HEK293 (cell line): ENCODE results near the gene HPSE2.

Experiments
- CTCF ChIA-PET: fragments of 350-600 bp; formaldehyde crosslinking; extraction: SDS; loops from one replicate; lab custom pipeline; 2021; ENCODE audit warnings: antibody characterized with exemption; lab: Yijun Ruan, JAX
- POLR2A ChIA-PET: fragments of 300-600 bp; formaldehyde crosslinking; extraction: SDS; loops from one replicate; lab custom pipeline; 2020; ENCODE audit warnings: antibody characterized with exemption, inconsistent platforms; lab: Yijun Ruan, JAX
- H3K27ac ChIP-seq: fragments of 200-500 bp; sonication (Bioruptor generic); 2 replicates; pipeline ENCODE4 v1.5.1; 2014; ENCODE audit warnings: low read depth, low read length, control low read depth, inconsistent platforms; ENCODE audit errors: extremely low read depth
- H3K36me3 ChIP-seq, 2 experiments: fragments of 200-500 bp in 1 of 2; sonication (Bioruptor generic) in 1 of 2; 1 replicate in 1 of 2; 2 replicates in 1 of 2; pipeline ENCODE4 v1.5.1; 2014 to 2017; ENCODE audit warnings: inconsistent platforms in 2 of 2, low read length in 2 of 2; ENCODE audit not compliant: control insufficient read depth in 2 of 2, insufficient read depth in 1 of 2
- H3K4me1 ChIP-seq: fragments of 200-500 bp; sonication (Bioruptor generic); 2 replicates; pipeline ENCODE4 v1.5.1; 2014; ENCODE audit warnings: mild to moderate bottlenecking, low read length, inconsistent platforms; ENCODE audit not compliant: control insufficient read depth, insufficient read depth
- H3K4me3 ChIP-seq: 2 replicates; pipeline ENCODE4 v1.5.1; 2011; ENCODE audit warnings: low read depth, mild to moderate bottlenecking, control low read depth, low read length, moderate library complexity
- H3K9me3 ChIP-seq: fragments of 200-500 bp; sonication (Bioruptor generic); 2 replicates; pipeline ENCODE4 v1.5.1; 2014; ENCODE audit warnings: low read depth, low read length, inconsistent platforms; ENCODE audit not compliant: control insufficient read depth, insufficient read depth
- GLI4 ChIP-seq: fragments of 450-650 bp; formaldehyde crosslinking; IDR thresholded peaks from 2 replicates; pipeline ENCODE4 v1.5.1; 2016; ENCODE audit warnings: missing biosample characterization, missing genetic modification characterization
- GLIS1 ChIP-seq: fragments of 450-650 bp; formaldehyde crosslinking; IDR thresholded peaks from 2 replicates; pipeline ENCODE4 v1.5.1; 2016; ENCODE audit warnings: missing biosample characterization, missing genetic modification characterization
- KLF16 ChIP-seq: fragments of 450-650 bp; formaldehyde crosslinking; IDR thresholded peaks from 2 replicates; pipeline ENCODE4 v1.5.1; 2017; ENCODE audit warnings: missing biosample characterization, missing genetic modification characterization
- YY2 ChIP-seq: fragments of 450-650 bp; formaldehyde crosslinking; IDR thresholded peaks from 2 replicates; pipeline ENCODE4 v1.5.1; 2016; ENCODE audit warnings: missing biosample characterization, missing genetic modification characterization
- ZBTB48 ChIP-seq: fragments of 450-650 bp; formaldehyde crosslinking; IDR thresholded peaks from 2 replicates; pipeline ENCODE4 v1.5.1; 2016; ENCODE audit warnings: missing biosample characterization, missing genetic modification characterization
- ZFHX2 ChIP-seq: fragments of 450-650 bp; formaldehyde crosslinking; conservative IDR thresholded peaks from 2 replicates; pipeline ENCODE4 v1.5.1; 2016; ENCODE audit warnings: missing biosample characterization, missing genetic modification characterization
- ZNF114 ChIP-seq: fragments of 450-650 bp; formaldehyde crosslinking; IDR thresholded peaks from 2 replicates; pipeline ENCODE4 v1.5.0; 2017; ENCODE audit warnings: missing biosample characterization, missing genetic modification characterization
- ZNF121 ChIP-seq: fragments of 450-650 bp; formaldehyde crosslinking; IDR thresholded peaks from 2 replicates; pipeline ENCODE4 v1.5.1; 2016; ENCODE audit warnings: missing biosample characterization, missing genetic modification characterization
- ZNF140 ChIP-seq: fragments of 450-650 bp; formaldehyde crosslinking; IDR thresholded peaks from 2 replicates; pipeline ENCODE4 v1.5.1; 2016; ENCODE audit warnings: missing biosample characterization, missing genetic modification characterization
- ZNF174 ChIP-seq: fragments of 450-650 bp; formaldehyde crosslinking; IDR thresholded peaks from 2 replicates; pipeline ENCODE4 v1.5.0; 2017; ENCODE audit warnings: missing biosample characterization, mild to moderate bottlenecking, missing genetic modification characterization
- ZNF2 ChIP-seq: fragments of 450-650 bp; formaldehyde crosslinking; IDR thresholded peaks from 2 replicates; pipeline ENCODE4 v1.5.1; 2016; ENCODE audit warnings: missing biosample characterization, missing genetic modification characterization
- ZNF23 ChIP-seq: fragments of 450-650 bp; formaldehyde crosslinking; IDR thresholded peaks from 2 replicates; pipeline ENCODE4 v1.5.1; 2016; ENCODE audit warnings: missing biosample characterization, missing genetic modification characterization, borderline replicate concordance
- ZNF280C ChIP-seq: fragments of 450-650 bp; formaldehyde crosslinking; IDR thresholded peaks from 2 replicates; pipeline ENCODE4 v1.5.1; 2016; ENCODE audit warnings: missing biosample characterization, missing genetic modification characterization
- ZNF311 ChIP-seq: fragments of 450-650 bp; formaldehyde crosslinking; IDR thresholded peaks from 2 replicates; pipeline ENCODE4 v1.5.1; 2017; ENCODE audit warnings: missing biosample characterization, missing genetic modification characterization, borderline replicate concordance
- ZNF37A ChIP-seq: fragments of 450-650 bp; IDR thresholded peaks from 2 replicates; pipeline ENCODE4 v1.5.1; 2018; ENCODE audit warnings: missing biosample characterization, missing genetic modification characterization
- ZNF391 ChIP-seq: fragments of 450-650 bp; formaldehyde crosslinking; IDR thresholded peaks from 2 replicates; pipeline ENCODE4 v1.5.1; 2016; ENCODE audit warnings: low read depth, missing biosample characterization, missing genetic modification characterization, borderline replicate concordance
- ZNF394 ChIP-seq: fragments of 450-650 bp; formaldehyde crosslinking; IDR thresholded peaks from 2 replicates; pipeline ENCODE4 v1.5.1; 2016; ENCODE audit warnings: missing biosample characterization, missing genetic modification characterization, mild to moderate bottlenecking, moderate library complexity, borderline replicate concordance
- ZNF426 ChIP-seq: fragments of 450-650 bp; formaldehyde crosslinking; IDR thresholded peaks from 2 replicates; pipeline ENCODE4 v1.5.1; 2017; ENCODE audit warnings: missing biosample characterization, missing genetic modification characterization, mild to moderate bottlenecking, inconsistent platforms, moderate library complexity
- ZNF513 ChIP-seq: fragments of 450-650 bp; IDR thresholded peaks from 2 replicates; pipeline ENCODE4 v1.5.1; 2018; ENCODE audit warnings: missing biosample characterization, missing genetic modification characterization
- ZNF514 ChIP-seq: fragments of 450-650 bp; formaldehyde crosslinking; IDR thresholded peaks from 2 replicates; pipeline ENCODE4 v1.5.1; 2016; ENCODE audit warnings: missing biosample characterization, missing genetic modification characterization
- ZNF529 ChIP-seq: fragments of 450-650 bp; formaldehyde crosslinking; IDR thresholded peaks from 2 replicates; pipeline ENCODE4 v1.5.1; 2017; ENCODE audit warnings: missing genetic modification characterization, missing biosample characterization; ENCODE audit not compliant: insufficient replicate concordance
- ZNF544 ChIP-seq: fragments of 450-650 bp; formaldehyde crosslinking; IDR thresholded peaks from 2 replicates; pipeline ENCODE4 v1.5.0; 2017; ENCODE audit warnings: missing biosample characterization, missing genetic modification characterization
- ZNF768 ChIP-seq: fragments of 450-650 bp; formaldehyde crosslinking; IDR thresholded peaks from 2 replicates; pipeline ENCODE4 v1.5.1; 2018; ENCODE audit warnings: missing biosample characterization, mild to moderate bottlenecking, missing genetic modification characterization
- ZNF776 ChIP-seq: fragments of 450-650 bp; formaldehyde crosslinking; IDR thresholded peaks from 2 replicates; pipeline ENCODE4 v1.5.0; 2017; ENCODE audit warnings: missing biosample characterization, missing genetic modification characterization, borderline replicate concordance
- ZNF791 ChIP-seq: fragments of 450-650 bp; formaldehyde crosslinking; IDR thresholded peaks from 2 replicates; pipeline ENCODE4 v1.5.1; 2016; ENCODE audit warnings: missing biosample characterization, missing genetic modification characterization
- TF ChIP-seq, protein P1 (sequence below): fragments of 450-650 bp; formaldehyde crosslinking; IDR thresholded peaks from 2 replicates; pipeline ENCODE4 v1.5.1; 2016; ENCODE audit warnings: missing biosample characterization, missing genetic modification characterization
- TF ChIP-seq, protein P2 (sequence below): fragments of 450-650 bp; formaldehyde crosslinking; IDR thresholded peaks from 2 replicates; pipeline ENCODE4 v1.5.1; 2016; ENCODE audit warnings: missing biosample characterization, missing genetic modification characterization

The HPSE2 gene

GRCh38 chr10:98433881-98434732, 801.5 kb downstream of the HPSE2 start:
- no peak overlapping the region for H3K4me3 ChIP-seq
- no peak overlapping the region for H3K27ac ChIP-seq
- no peaks in the 10 kb centered on the region for H3K9me3 ChIP-seq
- TF ChIP-seq ZNF37A (tag by site-specific recombination) (no peak), GLIS1 (tag by site-specific recombination) (no peak), ZNF140 (tag by site-specific recombination) (no peak), ZNF2 (tag by site-specific recombination) (no peak), ZNF394 (tag by site-specific recombination) (no peak), GLI4 (no peak), ZNF391 (tag by site-specific recombination) (no peak), ZNF513 (tag by site-specific recombination) (no peak), ZBTB48 (no peak), ZNF768 (no peak), ZFHX2 (tag by site-specific recombination) (no peak), ZNF776 (no peak), ZNF791 (no peak), ZNF280C (tag by site-specific recombination) (no peak)
- no peaks in the 10 kb centered on the region for H3K4me1 ChIP-seq
- POLR2A ChIA-PET: no interaction called here
- CTCF ChIA-PET: interaction anchor here (3.7 kb wide), 1 partner anchor 9 kb away, joined by 30 read pairs; no protein-coding TSS in a partner anchor
- peaks cover 8 to 68% of the 10 kb centered on the region in 2 experiments for H3K36me3 ChIP-seq

DNA sequence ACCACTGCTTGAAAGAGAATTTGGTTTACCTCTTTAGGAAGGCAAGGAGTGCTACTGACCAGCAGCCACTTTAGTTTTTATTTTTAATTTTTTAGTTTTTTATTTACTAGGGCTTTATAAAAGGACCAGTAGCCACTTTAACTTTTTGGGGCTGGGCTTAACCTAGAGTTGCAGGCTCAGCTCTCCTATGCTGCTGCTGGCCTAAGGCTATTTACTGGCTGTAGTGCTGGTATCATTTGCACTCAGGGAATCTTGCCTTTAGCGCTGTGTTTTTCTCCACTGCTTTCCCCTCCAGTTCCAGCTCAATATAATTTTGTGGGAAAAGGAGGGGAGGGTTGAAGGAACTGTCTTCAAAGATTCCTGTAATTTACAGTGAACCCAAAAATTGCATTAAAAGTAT, 802.3 kb downstream of the HPSE2 start:
- no peak for TF ChIP-seq ZNF514 (tag by site-specific recombination)
- no peak for TF ChIP-seq ZNF114 (tag by site-specific recombination)
- TF ChIP-seq, protein P1, sequence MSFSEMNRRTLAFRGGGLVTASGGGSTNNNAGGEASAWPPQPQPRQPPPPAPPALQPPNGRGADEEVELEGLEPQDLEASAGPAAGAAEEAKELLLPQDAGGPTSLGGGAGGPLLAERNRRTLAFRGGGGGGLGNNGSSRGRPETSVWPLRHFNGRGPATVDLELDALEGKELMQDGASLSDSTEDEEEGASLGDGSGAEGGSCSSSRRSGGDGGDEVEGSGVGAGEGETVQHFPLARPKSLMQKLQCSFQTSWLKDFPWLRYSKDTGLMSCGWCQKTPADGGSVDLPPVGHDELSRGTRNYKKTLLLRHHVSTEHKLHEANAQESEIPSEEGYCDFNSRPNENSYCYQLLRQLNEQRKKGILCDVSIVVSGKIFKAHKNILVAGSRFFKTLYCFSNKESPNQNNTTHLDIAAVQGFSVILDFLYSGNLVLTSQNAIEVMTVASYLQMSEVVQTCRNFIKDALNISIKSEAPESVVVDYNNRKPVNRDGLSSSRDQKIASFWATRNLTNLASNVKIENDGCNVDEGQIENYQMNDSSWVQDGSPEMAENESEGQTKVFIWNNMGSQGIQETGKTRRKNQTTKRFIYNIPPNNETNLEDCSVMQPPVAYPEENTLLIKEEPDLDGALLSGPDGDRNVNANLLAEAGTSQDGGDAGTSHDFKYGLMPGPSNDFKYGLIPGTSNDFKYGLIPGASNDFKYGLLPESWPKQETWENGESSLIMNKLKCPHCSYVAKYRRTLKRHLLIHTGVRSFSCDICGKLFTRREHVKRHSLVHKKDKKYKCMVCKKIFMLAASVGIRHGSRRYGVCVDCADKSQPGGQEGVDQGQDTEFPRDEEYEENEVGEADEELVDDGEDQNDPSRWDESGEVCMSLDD (tag by site-specific recombination): no peak
- TF ChIP-seq, protein P2, sequence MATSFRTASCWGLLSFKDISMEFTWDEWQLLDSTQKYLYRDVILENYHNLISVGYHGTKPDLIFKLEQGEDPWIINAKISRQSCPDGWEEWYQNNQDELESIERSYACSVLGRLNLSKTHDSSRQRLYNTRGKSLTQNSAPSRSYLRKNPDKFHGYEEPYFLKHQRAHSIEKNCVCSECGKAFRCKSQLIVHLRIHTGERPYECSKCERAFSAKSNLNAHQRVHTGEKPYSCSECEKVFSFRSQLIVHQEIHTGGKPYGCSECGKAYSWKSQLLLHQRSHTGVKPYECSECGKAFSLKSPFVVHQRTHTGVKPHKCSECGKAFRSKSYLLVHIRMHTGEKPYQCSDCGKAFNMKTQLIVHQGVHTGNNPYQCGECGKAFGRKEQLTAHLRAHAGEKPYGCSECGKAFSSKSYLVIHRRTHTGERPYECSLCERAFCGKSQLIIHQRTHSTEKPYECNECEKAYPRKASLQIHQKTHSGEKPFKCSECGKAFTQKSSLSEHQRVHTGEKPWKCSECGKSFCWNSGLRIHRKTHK (tag by site-specific recombination): no peak
- no peak for TF ChIP-seq ZNF791
- TF ChIP-seq ZNF426 (tag by site-specific recombination): no peak
- no peak for TF ChIP-seq ZNF174 (tag by site-specific recombination)
- TF ChIP-seq ZNF311 (tag by site-specific recombination): no peak
- TF ChIP-seq YY2 (tag by site-specific recombination): no peak
- TF ChIP-seq ZNF121 (tag by site-specific recombination): no peak
- no peak for TF ChIP-seq KLF16 (tag by site-specific recombination)
- no peak for TF ChIP-seq ZNF23
- no peak for TF ChIP-seq ZNF544
- no peak for TF ChIP-seq ZNF529 (tag by site-specific recombination)
- TF ChIP-seq, all 188 proteins: peak for 0
- CTCF ChIA-PET: interaction anchor here (3.7 kb wide), 1 partner anchor 8 kb away, joined by 30 read pairs; no protein-coding TSS in a partner anchor
- Histone ChIP-seq H3K4me3 (no peak overlapping the region), H3K36me3 (peaks cover 8 to 67% of the 10 kb centered on the region in 2 experiments), H3K27ac (no peak overlapping the region), H3K4me1 (no peaks in the 10 kb centered on the region), H3K9me3 (no peaks in the 10 kb centered on the region)
- POLR2A ChIA-PET: no interaction called here
